IMR-90 (cell line): ENCODE data around the gene UBA52. TPM values are rescaled to one million over a fixed set of nuclear protein-coding genes. Genes with fewer than 3 reads are reported as not detected.

Experiments
- ATAC-seq: fragments of 200-7000 bp; cut with Tn5 transposase; 2 replicates; pipeline ENCODE4 v1.9.1; 2020; ENCODE audit warnings: low read depth, mild to moderate bottlenecking, moderate library complexity
- BruUV-seq: library from RNA; stranded (reverse); fragments of 400-500 nt; replicated peaks from 2 replicates; lab custom pipeline; 2021; lab: Mats Ljungman, UMichigan
- CTCF ChIA-PET: fragments of 300-600 bp; formaldehyde crosslinking; extraction: SDS; loops from one replicate; lab custom pipeline; 2021; ENCODE audit warnings: antibody characterized with exemption; lab: Yijun Ruan, JAX
- POLR2A ChIA-PET: fragments of 300-600 bp; sonication (Branson Sonifier 250); formaldehyde crosslinking; loops from one replicate; lab custom pipeline; 2022; ENCODE audit warnings: antibody characterized with exemption; ENCODE audit not compliant: unreplicated experiment; lab: Charles Lee
- DNase-seq: peaks from one replicate; pipeline ENCODE4 v3.0.0; 2013
- H2AFZ ChIP-seq: replicated peaks from 2 replicates; pipeline ENCODE3; 2013; ENCODE audit warnings: low read length, mild to moderate bottlenecking; ENCODE audit not compliant: poor library complexity
- H2AK5ac ChIP-seq: 2 replicates; pipeline ENCODE4 v1.6.1; 2013; ENCODE audit warnings: low read depth, low read length, inconsistent platforms
- H2AK9ac ChIP-seq: replicated peaks from 2 replicates; pipeline ENCODE3; 2013; ENCODE audit warnings: mild to moderate bottlenecking, low read depth, low read length, moderate library complexity; ENCODE audit not compliant: poor library complexity
- H2BK120ac ChIP-seq: 2 replicates; pipeline ENCODE4 v1.6.1; 2013; ENCODE audit warnings: low read depth, low read length, inconsistent platforms
- H2BK15ac ChIP-seq: 3 replicates; pipeline ENCODE4 v1.6.1; 2013; ENCODE audit warnings: low read depth, low read length, inconsistent platforms
- H2BK20ac ChIP-seq: 2 replicates; pipeline ENCODE4 v1.6.1; 2013; ENCODE audit warnings: low read depth, mild to moderate bottlenecking, inconsistent platforms, low read length, moderate library complexity
- H2BK5ac ChIP-seq: 2 replicates; pipeline ENCODE4 v1.6.1; 2013; ENCODE audit warnings: mild to moderate bottlenecking, low read depth, low read length, inconsistent platforms; ENCODE audit not compliant: poor library complexity, severe bottlenecking
- H3K14ac ChIP-seq: replicated peaks from 2 replicates; pipeline ENCODE4 v1.6.1; 2013; ENCODE audit warnings: low read depth, low read length, inconsistent platforms
- H3K18ac ChIP-seq: 2 replicates; pipeline ENCODE4 v1.6.1; 2013; ENCODE audit warnings: low read depth, low read length, control low read depth
- H3K23ac ChIP-seq: 2 replicates; pipeline ENCODE4 v1.6.1; 2013; ENCODE audit warnings: low read depth, low read length, inconsistent platforms
- H3K27ac ChIP-seq: 2 replicates; pipeline ENCODE4 v1.5.1; 2013; ENCODE audit warnings: mild to moderate bottlenecking, control low read depth, low read length; ENCODE audit not compliant: insufficient read depth
- H3K27me3 ChIP-seq: 2 replicates; pipeline ENCODE4 v1.6.1; 2013; ENCODE audit warnings: low read length; ENCODE audit not compliant: control insufficient read depth, insufficient read depth
- H3K36me3 ChIP-seq: 2 replicates; pipeline ENCODE4 v1.6.1; 2013; ENCODE audit warnings: low read length, mixed read lengths; ENCODE audit not compliant: control insufficient read depth, insufficient read depth
- H3K4ac ChIP-seq: 2 replicates; pipeline ENCODE4 v1.6.1; 2013; ENCODE audit warnings: low read depth, low read length, inconsistent platforms
- H3K4me1 ChIP-seq: 2 replicates; pipeline ENCODE4 v1.6.1; 2013; ENCODE audit warnings: low read length, mixed read lengths; ENCODE audit not compliant: control insufficient read depth, insufficient read depth
- H3K4me2 ChIP-seq: 2 replicates; pipeline ENCODE4 v1.6.1; 2013; ENCODE audit warnings: low read depth, mild to moderate bottlenecking, control low read depth, low read length, moderate library complexity
- H3K4me3 ChIP-seq: 2 replicates; pipeline ENCODE4 v1.5.1; 2013; ENCODE audit warnings: low read depth, mild to moderate bottlenecking, control low read depth, low read length, moderate library complexity; ENCODE audit not compliant: insufficient read depth
- H3K56ac ChIP-seq: 2 replicates; pipeline ENCODE4 v1.6.1; 2013; ENCODE audit warnings: low read length, inconsistent platforms; ENCODE audit not compliant: insufficient read depth; ENCODE audit errors: extremely low read depth
- H3K79me1 ChIP-seq, 2 experiments: 2 replicates each; pipeline ENCODE4 v1.6.1; 2013; ENCODE audit warnings: low read length in 2 of 2, inconsistent platforms in 1 of 2, low read depth in 1 of 2
- H3K9ac ChIP-seq: 2 replicates; pipeline ENCODE4 v1.6.1; 2013; ENCODE audit warnings: low read depth, low read length, control low read depth
- H3K9me1 ChIP-seq: 2 replicates; pipeline ENCODE4 v1.6.1; 2013; ENCODE audit warnings: low read length, inconsistent platforms; ENCODE audit not compliant: insufficient read depth
- H3K9me3 ChIP-seq: 2 replicates; pipeline ENCODE4 v1.6.1; 2013; ENCODE audit warnings: low read length; ENCODE audit not compliant: control insufficient read depth, insufficient read depth
- H4K20me1 ChIP-seq: 2 replicates; pipeline ENCODE4 v1.6.1; 2013; ENCODE audit warnings: low read length, inconsistent platforms; ENCODE audit not compliant: insufficient read depth
- H4K5ac ChIP-seq: 2 replicates; pipeline ENCODE4 v1.6.1; 2013; ENCODE audit warnings: mild to moderate bottlenecking, low read depth, low read length, control low read depth
- H4K8ac ChIP-seq, 2 experiments: 2 replicates each; pipeline ENCODE4 v1.6.1; 2013; ENCODE audit warnings: low read depth in 2 of 2, low read length in 2 of 2, control low read depth in 1 of 2, inconsistent platforms in 1 of 2
- H4K91ac ChIP-seq: 2 replicates; pipeline ENCODE4 v1.6.1; 2013; ENCODE audit warnings: low read depth, low read length, inconsistent platforms; ENCODE audit not compliant: insufficient read depth
- BHLHE40 ChIP-seq: fragments of 150-350 bp; IDR thresholded peaks from 2 replicates; pipeline ENCODE4 v1.6.1; 2016; ENCODE audit warnings: mild to moderate bottlenecking, low read depth, low read length
- CEBPB ChIP-seq: IDR thresholded peaks from 2 replicates; pipeline ENCODE4 v1.6.1; 2012; ENCODE audit warnings: low read depth, low read length, improper control_type of control experiment
- CHD1 ChIP-seq: IDR thresholded peaks from 2 replicates; pipeline ENCODE4 v1.6.1; 2012; ENCODE audit warnings: low read depth, low read length, improper control_type of control experiment
- CTCF ChIP-seq: conservative IDR thresholded peaks from 2 replicates; pipeline ENCODE4 v1.5.1; 2012; ENCODE audit warnings: mild to moderate bottlenecking, low read depth, low read length, improper control_type of control experiment
- FOS ChIP-seq: fragments of 150-350 bp; IDR thresholded peaks from 2 replicates; pipeline ENCODE4 v1.6.1; 2016; ENCODE audit warnings: low read depth, low read length
- MAZ ChIP-seq: IDR thresholded peaks from 2 replicates; pipeline ENCODE4 v1.6.1; 2012; ENCODE audit warnings: low read depth, mild to moderate bottlenecking, low read length, improper control_type of control experiment, moderate library complexity, borderline replicate concordance
- MXI1 ChIP-seq: IDR thresholded peaks from 2 replicates; pipeline ENCODE4 v1.6.1; 2012; ENCODE audit warnings: low read depth, mild to moderate bottlenecking, low read length, moderate library complexity, borderline replicate concordance
- NFE2L2 ChIP-seq: fragments of 150-350 bp; IDR thresholded peaks from 2 replicates; pipeline ENCODE4 v1.6.1; 2016; ENCODE audit warnings: low read depth, mild to moderate bottlenecking, low read length
- POLR2A ChIP-seq: IDR thresholded peaks from 2 replicates; pipeline ENCODE4 v1.6.1; 2012; ENCODE audit warnings: mild to moderate bottlenecking, low read depth, low read length
- RAD21 ChIP-seq: IDR thresholded peaks from 2 replicates; pipeline ENCODE4 v1.6.1; 2012; ENCODE audit warnings: low read length, improper control_type of control experiment
- RCOR1 ChIP-seq: IDR thresholded peaks from 2 replicates; pipeline ENCODE4 v1.6.1; 2012; ENCODE audit warnings: mild to moderate bottlenecking, low read length, improper control_type of control experiment; ENCODE audit not compliant: insufficient replicate concordance
- SMC3 ChIP-seq: fragments of 150-350 bp; IDR thresholded peaks from 2 replicates; pipeline ENCODE4 v1.6.1; 2016; ENCODE audit warnings: low read depth, mild to moderate bottlenecking, antibody characterized with exemption, low read length, moderate library complexity
- WGBS, 2 experiments: methylation state at CpG; one replicate each; pipeline versions ENCODE4 v1.1.5 to v1.1.7; 2013; ENCODE audit warnings: missing lambda C conversion rate in 2 of 2; ENCODE audit not compliant: insufficient read length in 1 of 2; ENCODE audit errors: extremely low coverage in 2 of 2; 5-methylcytosine and 5-hydroxymethylcytosine counted together
- dilution Hi-C: fragments of 300-500 bp; cut with HindIII; formaldehyde crosslinking; loops from one replicate; pipeline ENCODE4 v1.14.3; 2018; ENCODE audit warnings: low sequenced_read_pairs; ENCODE audit not compliant: unreplicated experiment
- in situ Hi-C: fragments of 300-500 bp; cut with MboI; formaldehyde crosslinking; loops from 3 replicates; pipeline ENCODE4 v1.14.3; 2019; ENCODE audit warnings: low sequenced_read_pairs, inconsistent platforms, mixed read lengths
- intact Hi-C: fragments of 100-400 bp; cut with micrococcal nuclease; formaldehyde crosslinking; loops from 2 replicates; pipeline ENCODE4 v1.10.0; 2022
- polyA plus RNA-seq, 3 experiments: library from polyadenylated mRNA; depleted of rRNA; stranded (reverse); fragments of >200 nt; gene quantifications; 2 replicates each; pipeline ENCODE4 v1.2.3, GENCODE V29; 2012; ENCODE audit warnings: low replicate concordance in 1 of 3
- total RNA-seq: library from RNA; depleted of rRNA; stranded (reverse); fragments of >200 nt; gene quantifications from 2 replicates; pipeline ENCODE4 v1.2.3, GENCODE V29; 2012

UBA52 gene
- total and polyA plus RNA-seq, 2 of the 4 experiments (the other 2 are of a cell fraction): 1,030 to 3,008 TPM

- no peak overlapping the region for H2BK5ac ChIP-seq
- no peak overlapping the region for H3K4ac ChIP-seq
- H4K20me1 ChIP-seq: no peaks in the 10 kb centered on the region
- H3K9me1 ChIP-seq: 0 out of 2 replicates have a peak, but pooled peaks cover 2% of the 10 kb centered on the region
- BruUV-seq: no TSS peak
- no peak overlapping the region for H2AK9ac ChIP-seq
- ATAC-seq: no peak
- no peak overlapping the region for H2AFZ ChIP-seq
- H2BK120ac ChIP-seq: no peak overlapping the region
- intact Hi-C loops: no loop called here
- H3K18ac ChIP-seq: no peak overlapping the region
- ChIA-PET CTCF (no interaction called here), POLR2A (interaction anchor here (0.8 kb wide), 1 partner anchor 9 kb away, joined by 3 read pairs; the partner anchor contains the start of gene UBA52)
- no peak overlapping the region for H3K9ac ChIP-seq
- H3K36me3 ChIP-seq: peaks cover 37% of the 10 kb centered on the region
- no peaks in the 10 kb centered on the region for H3K27me3 ChIP-seq
- H2BK20ac ChIP-seq: no peak overlapping the region
- TF ChIP-seq CTCF (no peak), NFE2L2 (no peak), RAD21 (no peak), RCOR1 (no peak), BHLHE40 (no peak), CEBPB (no peak), POLR2A (no peak), FOS (no peak), MAZ (no peak), SMC3 (no peak), MXI1 (no peak), CHD1 (no peak)
- H4K5ac ChIP-seq: no peak overlapping the region
- in situ Hi-C loops: no loop called here
- H3K14ac ChIP-seq: no peak overlapping the region
- H3K4me3 ChIP-seq: no peak overlapping the region
- no peak overlapping the region for H3K56ac ChIP-seq
- WGBS, 2 experiments: 88% methylated on average over 3 of the region's 14 CpGs; no CpG with 5 or more reads in 1 of the 2 experiments
- no peak for DNase-seq
- no peak overlapping the region for H3K27ac ChIP-seq
- H3K79me1 ChIP-seq: peaks cover 24 to 47% of the 10 kb centered on the region in 2 experiments
- H2BK15ac ChIP-seq: no peak overlapping the region
- 0 out of 2 replicates have a peak, but pooled peaks cover 2% of the 10 kb centered on the region for H3K4me1 ChIP-seq
- no peaks in the 10 kb centered on the region for H3K9me3 ChIP-seq
- H3K4me2 ChIP-seq: no peak overlapping the region
- H4K8ac ChIP-seq: no peak overlapping the region
- no peak overlapping the region for H2AK5ac ChIP-seq
- H4K91ac ChIP-seq: no peak overlapping the region
- dilution Hi-C loops: no loop called here
- H3K23ac ChIP-seq: no peak overlapping the region
Observed at GRCh38 chr19:18562086-18562485, 9.6 kb upstream of the UBA52 start.
